HTR-8/SVneo (cell line): ENCODE results near the gene TRABD2B.

Experiments
- DNase-seq: peaks from one replicate; pipeline ENCODE4 v3.0.0; 2011; ENCODE audit warnings: low spot score, mixed read lengths; ENCODE audit not compliant: insufficient read length
- FAIRE-seq: peaks from 2 replicates; lab custom pipeline; 2011; peaks lifted over from hg19 to GRCh38; lab: Jason Lieb, UNC

The TRABD2B gene

GRCh38 chr1:47941609-47942239, 55.5 kb downstream of the TRABD2B start:
- DNase-seq (no peak), FAIRE-seq (no peak)

GRCh38 chr1:47940779-47941178, 56.4 kb downstream of the TRABD2B start:
- DNase-seq (no peak), FAIRE-seq (no peak)

- FAIRE-seq (no peak), DNase-seq (no peak)
These were observed 56.9 kb downstream of the TRABD2B start for GRCh38 chr1:47940326-47940725.

GRCh38 chr1:47938520-47938919, 58.7 kb downstream of the TRABD2B start:
- DNase-seq = no peak
- FAIRE-seq = no peak

GRCh38 chr1:47937586-47938254, 59.5 kb downstream of the TRABD2B start:
- no peak for FAIRE-seq

GRCh38 chr1:47936916-47937551, 60.2 kb downstream of the TRABD2B start:
- FAIRE-seq (no peak), DNase-seq (no peak)

More at GRCh38 chr1:47937586-47938254, 59.5 kb downstream of the TRABD2B start:
- DNase-seq = no peak

GRCh38 chr1:47935856-47936255, 61.3 kb downstream of the TRABD2B start:
- FAIRE-seq (no peak), DNase-seq (no peak)

- FAIRE-seq = no peak
- DNase-seq = no peak
These were observed 62.0 kb downstream of the TRABD2B start for GRCh38 chr1:47935163-47935562.

GRCh38 chr1:47934243-47934805, 62.9 kb downstream of the TRABD2B start:
- FAIRE-seq (no peak), DNase-seq (no peak)

GRCh38 chr1:47932743-47933142, 64.4 kb downstream of the TRABD2B start:
- no peak for FAIRE-seq
- DNase-seq = no peak

GRCh38 chr1:47931395-47931794, 65.8 kb downstream of the TRABD2B start:
- FAIRE-seq (no peak), DNase-seq (no peak)

GRCh38 chr1:47930210-47930840, 66.9 kb downstream of the TRABD2B start:
- no peak for FAIRE-seq
- no peak for DNase-seq

- DNase-seq (no peak), FAIRE-seq (no peak)
These were observed 70.0 kb downstream of the TRABD2B start for GRCh38 chr1:47927165-47927564.

- no peak for FAIRE-seq
These were observed 70.7 kb downstream of the TRABD2B start for GRCh38 chr1:47926461-47926999.

GRCh38 chr1:47924270-47925048, 72.7 kb downstream of the TRABD2B start:
- FAIRE-seq (no peak), DNase-seq (no peak)

More at GRCh38 chr1:47926461-47926999, 70.7 kb downstream of the TRABD2B start:
- no peak for DNase-seq

GRCh38 chr1:47921935-47922415, 75.2 kb downstream of the TRABD2B start:
- FAIRE-seq (no peak), DNase-seq (no peak)

- DNase-seq (no peak), FAIRE-seq (no peak)
These were observed 77.9 kb downstream of the TRABD2B start for GRCh38 chr1:47919113-47919833.

GRCh38 chr1:47918257-47918867, 78.8 kb downstream of the TRABD2B start:
- FAIRE-seq (no peak), DNase-seq (no peak)
